ENCODE data around the gene PIP5K1C.

The PIP5K1C gene

GRCh38 chr19:3646336-3647092, 53.8 kb downstream of the PIP5K1C start:
- DNase-seq (ENCODE audit: insufficient read length, low spot score) (no peak), FAIRE-seq (no peak)
- TF ChIP-seq CTCF (IDR thresholded peaks at IDR 0.05; ENCODE audit: insufficient read depth, missing control alignments), result no peak

GRCh38 chr19:3645726-3646125, 54.5 kb downstream of the PIP5K1C start:
- FAIRE-seq, result no peak
- DNase-seq (ENCODE audit: insufficient read length, low spot score), result no peak
- no peak for TF ChIP-seq CTCF (IDR thresholded peaks at IDR 0.05; ENCODE audit: insufficient read depth, missing control alignments)

GRCh38 chr19:3645067-3645396, 55.2 kb downstream of the PIP5K1C start:
- no peak for TF ChIP-seq CTCF (IDR thresholded peaks at IDR 0.05; ENCODE audit: insufficient read depth, missing control alignments)
- DNase-seq (ENCODE audit: insufficient read length, low spot score) (no peak), FAIRE-seq (no peak)

- DNase-seq (ENCODE audit: insufficient read length, low spot score) (no peak), FAIRE-seq (no peak)
- no peak for TF ChIP-seq CTCF (IDR thresholded peaks at IDR 0.05; ENCODE audit: insufficient read depth, missing control alignments)
Observed at GRCh38 chr19:3644351-3645066, 55.8 kb downstream of the PIP5K1C start.

GRCh38 chr19:3643674-3644313, 56.5 kb downstream of the PIP5K1C start:
- no peak for FAIRE-seq
- TF ChIP-seq CTCF (IDR thresholded peaks at IDR 0.05; ENCODE audit: insufficient read depth, missing control alignments), result no peak

GRCh38 chr19:3642987-3643673, 57.1 kb downstream of the PIP5K1C start:
- no peak for TF ChIP-seq CTCF (IDR thresholded peaks at IDR 0.05; ENCODE audit: insufficient read depth, missing control alignments)
- no peak for DNase-seq (ENCODE audit: insufficient read length, low spot score)
- FAIRE-seq, result no peak

More at GRCh38 chr19:3643674-3644313, 56.5 kb downstream of the PIP5K1C start:
- DNase-seq (ENCODE audit: insufficient read length, low spot score), result no peak

Data from D721Med (cell line).